ENCODE measurements around the gene SARS2.
"Not testable (repeated sequence)": the region's sequence is repeated elsewhere in the genome, so short reads cannot be mapped to it uniquely, and the experiment has no call there.

The SARS2 gene, protein sequence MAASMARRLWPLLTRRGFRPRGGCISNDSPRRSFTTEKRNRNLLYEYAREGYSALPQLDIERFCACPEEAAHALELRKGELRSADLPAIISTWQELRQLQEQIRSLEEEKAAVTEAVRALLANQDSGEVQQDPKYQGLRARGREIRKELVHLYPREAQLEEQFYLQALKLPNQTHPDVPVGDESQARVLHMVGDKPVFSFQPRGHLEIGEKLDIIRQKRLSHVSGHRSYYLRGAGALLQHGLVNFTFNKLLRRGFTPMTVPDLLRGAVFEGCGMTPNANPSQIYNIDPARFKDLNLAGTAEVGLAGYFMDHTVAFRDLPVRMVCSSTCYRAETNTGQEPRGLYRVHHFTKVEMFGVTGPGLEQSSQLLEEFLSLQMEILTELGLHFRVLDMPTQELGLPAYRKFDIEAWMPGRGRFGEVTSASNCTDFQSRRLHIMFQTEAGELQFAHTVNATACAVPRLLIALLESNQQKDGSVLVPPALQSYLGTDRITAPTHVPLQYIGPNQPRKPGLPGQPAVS

DNA sequence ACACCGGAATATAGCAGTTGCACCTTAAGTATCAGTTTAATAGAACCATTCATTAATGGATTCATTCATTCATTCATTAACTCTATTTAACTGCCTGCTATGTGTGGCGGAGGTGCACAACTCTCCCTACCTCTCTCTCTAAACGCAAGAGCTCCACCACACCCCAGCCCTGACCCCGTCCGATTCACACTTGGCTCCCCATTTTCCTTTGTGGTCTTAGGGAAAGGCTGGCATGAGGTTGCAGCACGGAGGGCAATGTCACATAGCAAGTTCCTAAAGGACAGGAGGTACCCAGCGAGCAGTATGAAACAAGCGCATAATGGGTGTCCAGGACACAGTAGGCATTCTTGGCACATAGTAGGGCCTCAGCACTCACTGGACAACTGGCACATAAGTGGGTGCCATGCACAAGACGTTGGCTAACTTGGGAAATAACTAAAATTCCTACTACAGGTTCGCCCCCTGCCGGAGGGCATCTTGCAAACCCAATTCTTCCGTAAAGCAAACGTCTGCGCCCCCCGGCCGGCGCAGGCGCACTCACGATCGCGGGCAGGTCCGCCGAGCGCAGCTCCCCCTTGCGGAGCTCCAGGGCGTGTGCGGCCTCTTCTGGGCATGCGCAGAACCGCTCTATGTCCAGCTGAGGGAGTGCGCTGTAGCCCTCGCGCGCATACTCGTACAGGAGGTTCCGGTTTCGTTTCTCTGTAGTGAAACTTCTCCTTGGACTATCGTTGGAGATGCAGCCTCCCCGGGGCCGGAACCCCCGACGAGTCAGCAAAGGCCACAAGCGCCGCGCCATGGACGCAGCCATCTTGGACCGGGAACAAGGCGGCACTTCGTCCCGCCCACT, at the start of gene SARS2:
TSS of gene SARS2 (minus strand) at position 835 of the 847 bp plus-strand sequence. CDS start at position 808, 27 bp downstream.
- TF ChIP-seq ZNF274 (IDR thresholded peaks at IDR 0.05; ENCODE audit: low read depth, low read length) = no peak
- H3K4me3 ChIP-seq (ENCODE audit: low read length) = peak within 1 kb of the TSS; percentile 86

DNA sequence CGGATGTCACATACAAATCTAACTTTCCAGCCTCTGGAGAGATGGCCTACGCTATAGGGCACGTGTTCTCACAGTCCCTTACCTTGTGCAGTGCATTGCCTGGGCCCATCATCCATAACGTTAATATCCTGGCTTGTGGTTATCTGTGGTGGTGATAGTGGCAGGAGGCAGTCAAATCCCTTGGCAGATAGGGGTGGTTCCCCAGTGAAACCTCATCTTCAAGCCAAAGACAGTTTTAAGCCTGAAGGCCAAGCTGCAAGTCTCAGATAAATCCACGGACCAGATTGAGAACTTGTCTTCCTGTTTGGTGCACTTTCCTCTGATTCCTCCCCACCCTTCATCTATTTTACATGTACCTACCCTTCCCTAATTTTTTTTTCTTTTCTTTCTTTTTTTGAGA, 49.2 kb upstream of the SARS2 start:
- no peak overlapping the region for H3K4me3 ChIP-seq (ENCODE audit: low read length)
- no peak for TF ChIP-seq ZNF274 (IDR thresholded peaks at IDR 0.05; ENCODE audit: low read depth, low read length)

DNA sequence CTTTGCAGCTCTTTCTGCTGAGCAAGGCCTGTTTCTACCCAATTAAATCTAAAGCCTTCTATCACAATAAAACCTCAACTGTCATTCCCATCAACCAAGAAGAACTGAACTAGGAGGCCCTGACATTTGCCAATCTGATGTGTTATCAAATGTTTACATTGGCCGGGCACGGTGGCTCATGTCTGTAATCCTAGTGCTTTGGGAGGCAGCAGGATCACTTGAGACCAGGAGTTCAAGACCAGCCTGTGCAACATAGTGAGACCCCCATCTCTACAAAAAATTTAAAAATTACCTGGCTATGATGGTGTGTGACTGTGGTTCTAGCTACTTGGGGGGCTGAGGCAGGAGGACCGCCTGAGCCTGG, 47.7 kb upstream of the SARS2 start:
- no peak for TF ChIP-seq ZNF274 (IDR thresholded peaks at IDR 0.05; ENCODE audit: low read depth, low read length)
- no peak overlapping the region for H3K4me3 ChIP-seq (ENCODE audit: low read length)

DNA sequence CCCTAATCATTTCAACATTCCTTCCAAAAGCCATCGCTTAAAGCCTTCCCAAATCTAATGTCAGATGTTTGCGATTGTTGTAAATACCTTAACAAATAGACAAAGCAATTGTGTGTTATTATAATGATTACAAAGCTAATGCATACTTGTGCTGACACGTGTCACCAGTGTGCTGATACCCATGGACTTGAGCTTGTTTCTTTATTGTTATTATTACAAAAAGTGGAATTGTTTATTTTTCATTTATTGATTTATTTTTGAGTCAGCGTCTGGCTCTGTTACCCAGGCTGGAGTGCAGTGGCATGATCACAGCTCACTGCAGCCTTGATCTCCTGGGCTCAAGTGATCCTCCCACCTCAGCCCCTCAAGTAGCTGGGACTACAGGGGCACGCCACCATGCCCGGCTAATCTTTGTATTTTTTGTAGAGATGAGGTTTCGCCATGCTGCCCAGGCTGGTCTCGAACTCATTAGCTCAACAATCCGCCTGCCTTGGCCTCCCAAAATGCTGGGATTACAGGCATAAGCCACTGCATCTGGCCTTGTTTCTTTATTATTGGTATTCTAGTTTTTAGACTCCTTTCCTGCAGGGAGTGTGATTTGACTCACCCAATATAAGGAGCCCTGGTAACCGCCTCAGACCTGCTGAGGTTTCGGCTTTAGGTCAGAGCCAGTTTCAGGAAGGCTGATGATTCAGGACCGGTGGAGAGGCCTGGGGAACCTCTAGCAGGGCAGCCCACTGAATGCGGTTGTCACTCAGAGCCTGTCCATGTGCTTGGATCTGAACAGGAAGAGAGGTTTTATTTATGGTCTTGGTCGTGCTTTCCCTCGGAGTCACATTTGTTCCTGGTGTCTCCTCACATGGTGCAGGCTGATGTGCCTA, 47.1 kb upstream of the SARS2 start:
- no peak overlapping the region for H3K4me3 ChIP-seq (ENCODE audit: low read length)
- no peak for TF ChIP-seq ZNF274 (IDR thresholded peaks at IDR 0.05; ENCODE audit: low read depth, low read length)

DNA sequence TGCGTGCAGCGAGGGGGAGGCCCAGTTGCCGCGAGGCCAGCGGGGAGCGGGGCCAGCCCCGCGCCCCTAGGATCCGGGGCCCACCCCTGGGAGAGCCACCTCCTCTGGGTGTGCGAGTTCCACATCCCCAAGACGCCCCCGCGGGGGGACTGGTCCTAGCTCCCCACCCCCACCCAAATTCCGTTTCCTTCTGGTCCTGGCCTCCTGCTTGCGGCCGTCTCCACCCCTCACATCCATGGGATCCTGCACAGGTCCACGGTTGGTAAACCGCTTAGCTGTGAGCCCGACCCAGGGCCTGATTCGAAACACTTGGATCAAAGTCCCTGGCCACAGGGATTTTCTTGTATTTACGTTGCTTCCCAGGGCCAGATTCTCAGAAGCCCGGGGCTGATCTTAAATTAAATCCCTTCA, 45.3 kb upstream of the SARS2 start:
- no peak overlapping the region for H3K4me3 ChIP-seq (ENCODE audit: low read length)
- no peak for TF ChIP-seq ZNF274 (IDR thresholded peaks at IDR 0.05; ENCODE audit: low read depth, low read length)

DNA sequence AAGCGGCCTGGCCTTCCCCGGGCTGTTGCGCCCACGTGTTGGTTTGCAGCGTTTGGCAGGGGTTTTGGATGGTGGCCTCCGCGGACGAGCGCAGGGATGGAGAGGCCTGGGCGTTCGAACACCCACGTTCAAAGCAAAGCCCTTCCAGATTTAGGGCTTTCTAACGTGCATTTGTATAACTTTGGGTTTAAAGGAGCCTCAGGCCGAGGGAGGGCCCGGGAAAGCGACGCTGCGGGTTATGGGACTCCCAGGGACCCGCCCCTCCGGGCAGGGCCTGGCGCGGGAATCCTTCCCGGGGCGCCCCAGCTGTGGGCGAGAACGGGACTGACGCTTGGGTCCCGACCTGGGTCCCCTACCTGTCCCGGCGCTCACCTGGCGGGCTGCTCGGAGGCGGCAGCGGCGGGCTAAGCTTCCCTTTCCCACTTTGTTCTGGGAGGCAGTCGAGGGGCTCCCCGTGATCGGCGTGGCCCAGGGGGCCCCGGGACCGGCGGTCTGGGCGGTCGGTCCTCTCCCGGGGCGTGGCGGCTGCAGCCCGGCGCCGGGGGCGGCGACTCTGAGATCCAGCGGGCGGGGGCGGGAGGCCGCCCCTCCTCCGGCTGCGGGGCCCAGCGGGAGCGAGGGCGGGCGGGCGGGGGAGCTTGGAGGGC, 44.8 kb upstream of the SARS2 start, which contains the start of gene FBXO17:
TSS of gene FBXO17 (minus strand) at position 529 of the 647 bp plus-strand sequence. CDS start 25,423 bp downstream, outside the sequence.
- peak within 1 kb of the TSS; percentile 4; the same call in 1 of the 2 replicates for H3K4me3 ChIP-seq (ENCODE audit: low read length)

DNA sequence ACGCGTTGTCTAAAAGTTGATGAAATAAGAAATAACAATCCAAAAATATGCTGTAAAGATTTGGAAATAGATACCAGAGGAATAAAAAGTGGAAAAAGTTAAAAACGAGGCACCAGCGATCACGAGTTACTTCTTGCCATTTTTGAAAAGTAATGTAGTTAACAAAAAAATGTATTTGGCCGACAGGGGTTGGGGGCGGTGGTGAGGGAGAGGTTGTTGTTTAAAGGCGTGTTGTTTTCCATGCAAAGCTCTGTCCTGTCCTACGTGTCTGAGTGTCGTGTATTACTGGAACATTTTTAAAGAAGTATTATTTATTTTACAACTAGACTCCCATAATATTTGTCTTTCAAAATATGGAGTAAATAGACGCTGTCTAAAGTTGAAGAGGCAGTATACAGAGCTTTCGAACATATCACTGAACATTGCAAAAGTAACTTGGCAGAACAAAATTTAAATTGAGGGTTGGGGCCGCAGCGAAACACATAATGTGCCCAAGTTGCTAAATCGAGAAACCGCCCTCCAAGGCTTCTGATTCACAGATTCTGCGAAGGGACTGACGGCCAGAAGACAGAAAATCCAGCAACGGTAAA, 44.2 kb upstream of the SARS2 start:
- no peak for TF ChIP-seq ZNF274 (IDR thresholded peaks at IDR 0.05; ENCODE audit: low read depth, low read length)
- peak overlapping the region; percentile 4; the same call in 1 of the 2 replicates for H3K4me3 ChIP-seq (ENCODE audit: low read length)

More for the DNA sequence above, 44.8 kb upstream of the SARS2 start, which contains the start of gene FBXO17:
- no peak for TF ChIP-seq ZNF274 (IDR thresholded peaks at IDR 0.05; ENCODE audit: low read depth, low read length)

DNA sequence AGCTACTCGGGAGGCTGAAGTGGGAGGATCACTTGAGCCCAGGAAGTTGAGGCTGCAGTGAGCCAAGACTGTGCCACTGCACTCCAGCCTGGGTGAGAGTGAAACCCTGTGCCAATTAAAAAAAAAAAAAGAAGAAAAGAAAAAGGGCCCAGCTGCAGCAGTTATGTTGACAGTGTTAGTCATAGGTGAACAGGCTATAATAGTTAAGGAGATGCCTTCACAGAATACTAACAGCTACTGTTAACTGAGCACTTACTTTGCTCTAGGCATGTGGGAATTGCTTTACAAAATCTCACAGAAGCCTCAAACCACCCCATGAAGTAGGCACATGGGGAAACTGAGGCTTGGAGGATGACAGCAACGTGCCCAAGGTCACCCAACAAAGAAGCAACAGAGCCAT, 41.1 kb upstream of the SARS2 start:
- TF ChIP-seq ZNF274 (IDR thresholded peaks at IDR 0.05; ENCODE audit: low read depth, low read length) = no peak
- no peak overlapping the region for H3K4me3 ChIP-seq (ENCODE audit: low read length)

DNA sequence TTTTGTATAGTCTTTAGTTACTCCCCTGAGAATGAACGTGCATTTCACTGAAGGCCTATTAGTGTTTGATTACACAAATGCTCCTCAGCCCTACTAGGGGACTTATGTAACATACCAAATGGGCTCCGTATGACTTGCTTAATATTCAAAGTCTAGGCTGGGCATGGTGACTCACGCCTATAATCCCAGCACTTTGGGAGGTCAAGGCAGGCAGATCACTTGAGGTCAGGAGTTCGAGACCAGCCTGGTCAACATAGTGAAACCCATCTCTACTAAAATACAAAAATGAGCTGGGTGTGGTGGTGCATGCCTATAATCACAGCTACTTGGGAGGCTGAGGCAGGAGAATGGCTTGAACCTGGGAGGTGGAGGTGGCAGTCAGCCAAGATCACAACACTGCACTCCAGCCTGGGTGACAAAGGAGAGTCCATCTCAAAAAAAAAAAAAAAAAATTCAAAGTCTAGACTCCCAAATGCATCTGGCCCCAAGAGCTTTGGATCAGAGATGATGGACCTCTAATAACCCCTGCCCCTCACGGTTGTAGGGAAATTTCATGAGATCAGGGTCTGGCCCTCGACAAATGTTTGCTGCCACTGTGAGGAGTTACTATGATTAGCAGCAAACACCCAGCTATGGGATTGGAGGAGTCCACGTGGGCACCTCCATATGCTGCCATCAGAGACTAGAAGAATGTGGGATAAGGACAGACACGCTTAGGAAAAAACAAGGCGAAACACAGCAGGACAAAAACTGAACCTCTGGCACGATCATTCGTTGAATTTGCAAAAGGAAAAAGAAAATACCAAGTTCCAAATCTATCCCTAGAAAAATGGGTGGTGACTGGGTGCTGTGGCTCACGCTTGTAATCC, 40.3 kb upstream of the SARS2 start:
- TF ChIP-seq ZNF274 (IDR thresholded peaks at IDR 0.05; ENCODE audit: low read depth, low read length) = no peak
- H3K4me3 ChIP-seq (ENCODE audit: low read length) = no peak overlapping the region

DNA sequence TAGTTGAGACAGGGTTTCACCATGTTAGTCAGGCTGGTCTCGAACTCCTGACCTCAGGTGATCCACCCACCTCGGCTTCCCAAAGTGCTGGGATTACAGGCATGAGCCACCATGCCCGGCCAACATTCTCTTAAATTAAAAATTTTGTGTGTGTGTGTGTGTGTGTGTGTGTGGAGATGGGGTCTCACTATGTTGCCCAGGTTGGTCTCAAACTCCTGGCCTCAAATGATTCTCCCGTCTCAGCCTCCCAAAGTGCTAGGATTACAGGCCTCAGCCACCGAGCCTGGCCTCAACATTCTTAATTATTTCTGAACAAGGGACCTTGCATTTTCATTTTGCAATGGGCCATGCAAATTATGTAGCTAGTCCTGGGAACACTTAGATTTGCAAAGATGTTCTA, 35.6 kb upstream of the SARS2 start:
- H3K4me3 ChIP-seq (ENCODE audit: low read length) = not testable (repeated sequence)

DNA sequence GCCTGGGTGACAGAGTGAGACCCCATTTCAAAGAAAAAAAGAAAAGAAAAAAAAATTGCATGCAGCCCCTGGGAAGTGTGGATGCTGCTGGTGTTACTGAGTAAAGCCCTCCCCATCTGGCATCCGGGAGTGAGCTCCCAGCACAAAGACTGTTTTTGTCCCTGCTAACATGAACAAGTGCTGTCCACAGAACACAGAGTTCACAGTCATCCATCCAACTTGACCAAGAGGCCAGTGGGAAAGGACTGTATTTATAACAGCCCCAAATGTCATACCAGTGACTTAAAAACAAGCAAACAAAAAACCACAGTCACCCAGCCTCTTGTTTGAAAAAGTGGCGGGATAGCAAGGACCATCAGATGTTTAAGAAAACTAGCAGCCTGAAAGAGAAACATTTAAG, 34.2 kb upstream of the SARS2 start:
- no peak for TF ChIP-seq ZNF274 (IDR thresholded peaks at IDR 0.05; ENCODE audit: low read depth, low read length)
- H3K4me3 ChIP-seq (ENCODE audit: low read length) = no peak overlapping the region

DNA sequence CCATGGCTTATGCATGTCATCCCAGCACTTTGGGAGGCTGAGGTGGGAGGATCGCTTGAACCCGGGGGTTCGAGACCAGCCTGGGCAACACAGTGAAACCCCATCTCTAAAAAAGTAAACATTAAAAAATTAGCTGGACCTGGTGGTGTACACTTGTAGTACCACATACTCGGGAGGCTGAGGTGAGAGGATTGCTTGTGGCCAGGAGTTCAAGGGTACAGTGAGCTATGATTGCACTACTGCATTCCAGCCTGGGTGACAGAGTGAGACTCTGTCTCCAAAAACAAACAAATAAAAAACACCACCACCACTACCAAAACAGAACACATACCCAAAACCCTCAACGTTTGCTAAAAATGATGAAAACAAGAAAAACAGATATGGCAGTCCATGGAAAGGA, 29.1 kb upstream of the SARS2 start:
- TF ChIP-seq ZNF274 (IDR thresholded peaks at IDR 0.05; ENCODE audit: low read depth, low read length) = no peak
- no peak overlapping the region for H3K4me3 ChIP-seq (ENCODE audit: low read length)

Measured in GM08714 (cell line).